Skeletal muscle cell (primary cell): ENCODE results near the gene LARGE1.

Experiments used
- DNase-seq: peaks from one replicate; pipeline ENCODE4 v3.0.0-alpha.2; 2010; ENCODE audit warnings: low read depth
- H3K4me3 ChIP-seq: 2 replicates; pipeline ENCODE4 v1.5.1; 2011; ENCODE audit warnings: low read depth, mild to moderate bottlenecking, control low read depth, low read length, moderate library complexity

LARGE1 gene

GRCh38 chr22:33564683-33565082, 355.6 kb downstream of the LARGE1 start:
- H3K4me3 ChIP-seq, result no peak overlapping the region
- DNase-seq, result no peak

- no peak for DNase-seq
- no peak overlapping the region for H3K4me3 ChIP-seq
Observed at GRCh38 chr22:33563220-33563964, 356.9 kb downstream of the LARGE1 start.

- DNase-seq, result no peak
- no peak overlapping the region for H3K4me3 ChIP-seq
Observed at GRCh38 chr22:33562501-33562900, 357.8 kb downstream of the LARGE1 start.

- no peak for DNase-seq
- no peak overlapping the region for H3K4me3 ChIP-seq
Observed at GRCh38 chr22:33561149-33561807, 359.0 kb downstream of the LARGE1 start.

GRCh38 chr22:33557836-33558235, 362.4 kb downstream of the LARGE1 start:
- no peak for DNase-seq
- no peak overlapping the region for H3K4me3 ChIP-seq

GRCh38 chr22:33555814-33556522, 364.3 kb downstream of the LARGE1 start:
- no peak overlapping the region for H3K4me3 ChIP-seq
- no peak for DNase-seq

GRCh38 chr22:33553493-33553892, 366.8 kb downstream of the LARGE1 start:
- DNase-seq, result no peak
- H3K4me3 ChIP-seq, result no peak overlapping the region

- H3K4me3 ChIP-seq, result no peak overlapping the region
- no peak for DNase-seq
Observed at GRCh38 chr22:33544707-33545106, 375.6 kb downstream of the LARGE1 start.

GRCh38 chr22:33542722-33543121, 377.6 kb downstream of the LARGE1 start:
- no peak for DNase-seq
- no peak overlapping the region for H3K4me3 ChIP-seq

GRCh38 chr22:33542153-33542552, 378.1 kb downstream of the LARGE1 start:
- DNase-seq, result no peak
- H3K4me3 ChIP-seq, result no peak overlapping the region

- no peak for DNase-seq
Observed at GRCh38 chr22:33539902-33540751, 380.1 kb downstream of the LARGE1 start.

GRCh38 chr22:33539202-33539901, 380.9 kb downstream of the LARGE1 start:
- DNase-seq, result no peak
- no peak overlapping the region for H3K4me3 ChIP-seq

More at GRCh38 chr22:33539902-33540751, 380.1 kb downstream of the LARGE1 start:
- no peak overlapping the region for H3K4me3 ChIP-seq

GRCh38 chr22:33538277-33538885, 381.9 kb downstream of the LARGE1 start:
- no peak for DNase-seq
- H3K4me3 ChIP-seq, result no peak overlapping the region

- DNase-seq, result no peak
Observed at GRCh38 chr22:33537059-33537458, 383.2 kb downstream of the LARGE1 start.

GRCh38 chr22:33535937-33536875, 384.1 kb downstream of the LARGE1 start:
- H3K4me3 ChIP-seq, result no peak overlapping the region
- DNase-seq, result no peak

More at GRCh38 chr22:33537059-33537458, 383.2 kb downstream of the LARGE1 start:
- H3K4me3 ChIP-seq, result no peak overlapping the region

GRCh38 chr22:33529424-33530113, 390.7 kb downstream of the LARGE1 start:
- no peak for DNase-seq
- H3K4me3 ChIP-seq, result no peak overlapping the region

- no peak for DNase-seq
Observed at GRCh38 chr22:33528183-33528582, 392.1 kb downstream of the LARGE1 start.

More at GRCh38 chr22:33528183-33528582, 392.1 kb downstream of the LARGE1 start:
- H3K4me3 ChIP-seq, result no peak overlapping the region
